GM12878 (cell line): Measurements from ENCODE around the gene RAD51B.

Source experiments
- CEBPZ ChIP-seq: fragments of 150-350 bp; IDR thresholded peaks from 2 replicates; pipeline ENCODE4 v1.6.1; 2016; ENCODE audit warnings: low read depth, low read length
- GATAD2B ChIP-seq: fragments of 450-650 bp; conservative IDR thresholded peaks from 2 replicates; pipeline ENCODE4 v1.6.1; 2017; ENCODE audit warnings: low read depth, mild to moderate bottlenecking, moderate library complexity
- POLR2AphosphoS5 ChIP-seq: IDR thresholded peaks from 2 replicates; pipeline ENCODE4 v1.6.1; 2011; ENCODE audit warnings: mild to moderate bottlenecking, low read length, inconsistent platforms

DNA sequence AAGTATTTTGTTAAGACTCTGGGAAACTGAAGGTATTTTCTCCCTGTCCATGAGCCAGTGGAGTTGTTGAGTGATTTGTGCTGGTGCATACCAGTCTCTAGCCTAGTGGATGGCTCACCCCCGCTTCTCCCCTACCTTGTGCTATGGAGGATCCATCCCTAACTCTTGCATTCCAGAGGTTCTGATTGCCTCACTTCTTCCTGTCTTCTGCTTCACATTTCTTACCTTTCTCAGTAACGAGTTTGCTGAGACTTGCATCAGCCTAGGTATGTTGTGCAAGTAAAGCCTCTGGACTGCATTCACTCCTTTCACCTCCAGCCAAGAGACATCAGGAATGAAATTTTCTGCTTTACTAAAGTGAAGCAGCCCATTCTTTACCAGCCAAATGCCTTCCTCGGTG, 581.7 kb downstream of the RAD51B start:
- TF ChIP-seq GATAD2B (no peak), CEBPZ (no peak), POLR2AphosphoS5 (no peak; the same call in 1 of the 2 replicates)
